Thyroid gland (tissue), 4 donors: ENCODE results near the gene KPNA3.

Experiments used
- CTCF ChIP-seq, 6 experiments: fragments of 200-600 bp in 3 of 6; fragments of 450-650 bp in 3 of 6; sonication (generic) in 3 of 6; IDR thresholded peaks; one replicate each; pipeline ENCODE4 v1.5.1; 2016 to 2019; ENCODE audit warnings: antibody characterized with exemption in 6 of 6, mild to moderate bottlenecking in 2 of 6, inconsistent platforms in 1 of 6, moderate library complexity in 1 of 6
- POLR2A ChIP-seq, 2 donors: fragments of 450-650 bp; IDR thresholded peaks; one replicate each; pipeline ENCODE4 v1.6.1; 2017; ENCODE audit warnings: antibody characterized with exemption in 2 of 2, mild to moderate bottlenecking in 2 of 2, moderate library complexity in 1 of 2

- TF ChIP-seq POLR2A (IDR thresholded peaks at IDR 0.05), result no peak
- TF ChIP-seq CTCF (IDR thresholded peaks at IDR 0.05), result peak in 4 of 6 experiments; percentile 12 to 38 (median 24)
Observed at GRCh38 chr13:49679246-49679645, 113.2 kb downstream of the KPNA3 start.
